ENCODE results near the gene SLC24A3. TPM values are rescaled to one million over a fixed set of nuclear protein-coding genes. Genes with fewer than 3 reads are reported as not detected.

Gene SLC24A3
- total and polyA plus RNA-seq, 2 of the 13 experiments (the other 11 are each of a cell fraction or from before 2014, with no cell fraction given), result not detected

DNA sequence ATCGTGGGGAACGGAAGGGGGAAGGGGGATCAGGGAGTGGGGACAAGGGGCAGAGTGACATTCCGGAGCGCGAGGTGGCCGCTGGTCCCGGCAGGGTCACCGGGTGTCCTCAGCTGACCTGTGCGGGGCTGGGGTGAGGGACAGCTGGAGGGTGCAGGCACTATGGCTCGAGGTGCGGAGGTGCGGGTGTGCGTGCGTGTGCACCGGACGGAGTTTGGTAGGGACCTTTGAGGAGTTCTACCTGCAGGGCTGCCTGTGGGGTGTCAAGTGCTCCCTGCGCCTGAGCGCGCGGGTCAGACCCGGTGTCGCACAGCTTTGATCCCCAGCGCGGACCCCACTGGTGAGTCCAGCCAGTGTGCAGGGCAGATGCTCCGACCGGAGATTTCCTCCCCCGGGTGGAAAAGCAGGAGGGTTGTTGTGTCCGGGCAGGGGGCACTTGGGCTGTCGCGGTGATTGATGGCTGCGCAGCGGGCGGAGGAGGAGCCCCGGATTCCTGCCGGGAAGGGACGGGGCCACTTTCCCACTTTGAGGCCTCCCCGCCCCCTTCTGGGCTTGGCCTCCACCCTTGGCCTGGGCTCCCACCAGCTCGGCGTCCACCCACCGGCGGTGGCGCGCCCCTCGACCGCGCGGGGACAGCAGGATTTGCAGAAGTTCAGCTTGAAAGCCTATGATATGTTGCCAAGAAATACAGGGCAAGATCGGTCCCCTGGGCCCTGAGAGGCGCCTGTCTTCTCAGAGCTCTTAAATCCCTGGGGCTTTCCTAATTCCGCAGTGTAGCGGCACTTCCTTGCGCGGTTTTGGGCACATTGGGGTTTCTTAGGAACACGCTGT lies 546.3 kb downstream of the SLC24A3 start (continued):
- TF ChIP-seq ZBTB49 (CRISPR knock-in tag; IDR thresholded peaks at IDR 0.05; ENCODE audit: borderline replicate concordance), result no peak; the same call in 1 of the 2 replicates
- TF ChIP-seq ELF1 (CRISPR knock-in tag; IDR thresholded peaks at IDR 0.05), result peak; percentile 10; the same call in 1 of the 2 replicates
- TF ChIP-seq ZNF350 (CRISPR knock-in tag; IDR thresholded peaks at IDR 0.05; ENCODE audit: borderline replicate concordance, low read depth), result peak; percentile 86
- peak; percentile 79; the same call in 1 of the 2 replicates for TF ChIP-seq ZNF83 (CRISPR knock-in tag; IDR thresholded peaks at IDR 0.05; ENCODE audit: borderline replicate concordance)
- no peak for TF ChIP-seq DZIP1 (CRISPR knock-in tag; IDR thresholded peaks at IDR 0.05)
- peak; percentile 16; the same call in 1 of the 2 replicates for TF ChIP-seq CSRNP1 (CRISPR knock-in tag; IDR thresholded peaks at IDR 0.05)
- TF ChIP-seq EP300 (IDR thresholded peaks at IDR 0.05; ENCODE audit: low read depth in 2 of 2, low read length in 2 of 2), result no peak
- no peak for TF ChIP-seq EP300 (CRISPR knock-in tag; IDR thresholded peaks at IDR 0.05; ENCODE audit: borderline replicate concordance)
- no peak; the same call in 1 of the 2 replicates for TF ChIP-seq SRY (CRISPR knock-in tag; IDR thresholded peaks at IDR 0.05)
- TF ChIP-seq ZNF800 (CRISPR knock-in tag; IDR thresholded peaks at IDR 0.05), result peak; percentile 86; the same call in 1 of the 2 replicates
- TF ChIP-seq ARID4A (CRISPR knock-in tag; IDR thresholded peaks at IDR 0.05; ENCODE audit: borderline replicate concordance), result no peak; the same call in 1 of the 2 replicates
- TF ChIP-seq NRL (CRISPR knock-in tag; IDR thresholded peaks at IDR 0.05; ENCODE audit: borderline replicate concordance), result peak; percentile 84; the same call in 1 of the 2 replicates
- no peak for TF ChIP-seq KLF13 (CRISPR knock-in tag; IDR thresholded peaks at IDR 0.05)
- no peak for TF ChIP-seq RFXANK (CRISPR knock-in tag; IDR thresholded peaks at IDR 0.05)
